GM12878 (cell line): Measurements from ENCODE around the gene MMP7. TPM values are rescaled to one million over a fixed set of nuclear protein-coding genes. Genes with fewer than 3 reads are reported as not detected.

Experiments used
- ATAC-seq: fragments of 200-7000 bp; cut with Tn5 transposase; 3 replicates; pipeline ENCODE4 v1.9.1; 2020; ENCODE audit warnings: mild to moderate bottlenecking, moderate library complexity
- BruUV-seq: library from RNA; stranded (reverse); fragments of 400-500 nt; replicated peaks from 2 replicates; lab custom pipeline; 2021; lab: Mats Ljungman, UMichigan
- CTCF ChIA-PET: fragments of 300-600 bp; sonication (Branson Sonifier 250); formaldehyde crosslinking; extraction: SDS; loops from one replicate; lab custom pipeline; 2021; ENCODE audit warnings: inconsistent platforms; lab: Yijun Ruan, JAX
- POLR2A ChIA-PET: fragments of 350-600 bp; formaldehyde crosslinking; extraction: SDS; loops from one replicate; lab custom pipeline; 2021; ENCODE audit warnings: inconsistent platforms; lab: Charles Lee
- RAD21 ChIA-PET: fragments of 300-600 bp; sonication (Branson Sonifier 250); formaldehyde crosslinking; loops from one replicate; lab custom pipeline; 2023; ENCODE audit warnings: antibody characterized with exemption; ENCODE audit not compliant: unreplicated experiment; lab: Charles Lee
- SMC1A ChIA-PET: fragments of 300-600 bp; sonication (Branson Sonifier 250); formaldehyde crosslinking; loops from one replicate; lab custom pipeline; 2023; ENCODE audit not compliant: unreplicated experiment, uncharacterized antibody; lab: Charles Lee
- DNase-seq: peaks from one replicate; pipeline ENCODE4 v3.0.0-alpha.2; 2011; ENCODE audit warnings: low read depth, low spot score
- FAIRE-seq: peaks from 3 replicates; lab custom pipeline; 2011; peaks lifted over from hg19 to GRCh38; lab: Jason Lieb, UNC
- H2AFZ ChIP-seq: 2 replicates; pipeline ENCODE4 v1.6.0; 2011; ENCODE audit warnings: low read depth, low read length, control low read depth; ENCODE audit not compliant: control insufficient read depth
- H3K27ac ChIP-seq: 2 replicates; pipeline ENCODE4 v1.5.1; 2011; ENCODE audit warnings: control low read depth; ENCODE audit not compliant: control insufficient read depth, insufficient read depth
- H3K27me3 ChIP-seq, 2 experiments: replicated peaks in 1 of 2; 2 replicates each; pipeline versions ENCODE4 v1.6.0 to v1.6.1; 2011; ENCODE audit warnings: low read length in 1 of 2; ENCODE audit not compliant: control insufficient read depth in 2 of 2, insufficient read depth in 2 of 2
- H3K36me3 ChIP-seq, 2 experiments: 2 replicates each; pipeline ENCODE4 v1.5.1; 2011; ENCODE audit warnings: low read length in 1 of 2; ENCODE audit not compliant: control insufficient read depth in 2 of 2, insufficient read depth in 2 of 2
- H3K4me1 ChIP-seq: 2 replicates; pipeline ENCODE4 v1.6.1; 2011; ENCODE audit warnings: mild to moderate bottlenecking, low read length, moderate library complexity, mixed read lengths; ENCODE audit not compliant: control insufficient read depth, insufficient read depth
- H3K4me2 ChIP-seq: 2 replicates; pipeline ENCODE4 v1.6.0; 2011; ENCODE audit warnings: control low read depth; ENCODE audit not compliant: control insufficient read depth, insufficient read depth
- H3K4me3 ChIP-seq: fragments of 200-600 bp; sonication (generic); 2 replicates; pipeline ENCODE4 v1.5.1; 2016
- H3K79me2 ChIP-seq: 2 replicates; pipeline ENCODE4 v1.6.0; 2011; ENCODE audit warnings: low read length; ENCODE audit not compliant: control insufficient read depth, insufficient read depth
- H3K9ac ChIP-seq: 2 replicates; pipeline ENCODE4 v1.8.0; 2011; ENCODE audit warnings: low read length, control low read depth, mixed read lengths; ENCODE audit not compliant: control insufficient read depth, insufficient read depth
- H3K9me3 ChIP-seq: replicated peaks from 3 replicates; pipeline ENCODE4 v1.5.1; 2011; ENCODE audit warnings: mild to moderate bottlenecking, low read length; ENCODE audit not compliant: control insufficient read depth, insufficient read depth
- H4K20me1 ChIP-seq: 2 replicates; pipeline ENCODE4 v1.6.0; 2011; ENCODE audit not compliant: control insufficient read depth, insufficient read depth
- BMI1 ChIP-seq: fragments of 450-650 bp; IDR thresholded peaks from 2 replicates; pipeline ENCODE4 v1.6.1; 2016; ENCODE audit warnings: mild to moderate bottlenecking, moderate library complexity, borderline replicate concordance
- EZH2 ChIP-seq: IDR thresholded peaks from 2 replicates; pipeline ENCODE4 v1.6.1; 2012; ENCODE audit warnings: low read depth, mild to moderate bottlenecking, control low read depth, inconsistent platforms, low read length, borderline replicate concordance; ENCODE audit not compliant: control insufficient read depth
- FOS ChIP-seq: IDR thresholded peaks from 3 replicates; pipeline ENCODE4 v1.6.1; 2011; ENCODE audit warnings: borderline replicate concordance; ENCODE audit not compliant: insufficient read length; ENCODE audit errors: extremely low read depth
- FOXM1 ChIP-seq: IDR thresholded peaks from 2 replicates; pipeline ENCODE4 v1.6.1; 2012; ENCODE audit warnings: low read depth, mild to moderate bottlenecking, inconsistent platforms, low read length, moderate library complexity
- HDGF ChIP-seq: fragments of 450-650 bp; IDR thresholded peaks from 2 replicates; pipeline ENCODE4 v1.6.1; 2016; ENCODE audit warnings: antibody characterized with exemption
- KAT2A ChIP-seq: conservative IDR thresholded peaks from 2 replicates; pipeline ENCODE4 v1.6.1; 2011; ENCODE audit warnings: low read depth, low read length; ENCODE audit not compliant: control insufficient read depth
- NFXL1 ChIP-seq: fragments of 450-650 bp; IDR thresholded peaks from 2 replicates; pipeline ENCODE4 v1.6.1; 2017; ENCODE audit warnings: antibody characterized with exemption, mild to moderate bottlenecking, borderline replicate concordance
- NR2F1 ChIP-seq: fragments of 450-650 bp; conservative IDR thresholded peaks from 2 replicates; pipeline ENCODE4 v1.6.1; 2017; ENCODE audit warnings: mild to moderate bottlenecking
- STAT1 ChIP-seq: fragments of 450-650 bp; conservative IDR thresholded peaks from 2 replicates; pipeline ENCODE4 v1.6.1; 2014; ENCODE audit warnings: antibody characterized with exemption, mild to moderate bottlenecking
- YBX1 ChIP-seq: fragments of 450-650 bp; IDR thresholded peaks from 2 replicates; pipeline ENCODE4 v1.6.1; 2016; ENCODE audit warnings: antibody characterized with exemption
- ZNF384 ChIP-seq: IDR thresholded peaks from 2 replicates; pipeline ENCODE4 v1.6.1; 2012; ENCODE audit warnings: low read depth, mild to moderate bottlenecking, low read length, improper control_type of control experiment, borderline replicate concordance
- WGBS: methylation state at CpG from one replicate; pipeline ENCODE4 v1.1.6; 2016; ENCODE audit warnings: low lambda C conversion rate; ENCODE audit not compliant: insufficient replicate concordance, insufficient coverage; ENCODE audit errors: missing lambda C conversion rate; 5-methylcytosine and 5-hydroxymethylcytosine counted together
- in situ Hi-C: fragments of 300-500 bp; cut with MboI; formaldehyde crosslinking; loops from 9 replicates; pipeline ENCODE4 v1.14.3; 2018; ENCODE audit warnings: mixed read lengths
- intact Hi-C: fragments of 100-400 bp; cut with micrococcal nuclease; formaldehyde crosslinking; loops from one replicate; pipeline ENCODE4 v1.14.2; 2022; ENCODE audit not compliant: unreplicated experiment
- polyA plus RNA-seq, 11 experiments: library from polyadenylated mRNA; depleted of rRNA in 4 of 11; unstranded in 6 of 11; stranded (reverse) in 5 of 11; fragments of >200 nt; fragmentation: Nextera tagmentation in 4 of 11; fragmentation: Illumina TruSeq in 1 of 11; extraction: Ambion mirVana in 4 of 11; extraction: Trizol in 1 of 11; gene quantifications; 1 replicate in 1 of 11; 2 replicates in 10 of 11; pipeline versions ENCODE4 v1.2.1 to v1.2.3, GENCODE V29; 2011 to 2016; ENCODE audit warnings: inconsistent platforms in 2 of 11, missing spikeins in 2 of 11, low read depth in 1 of 11
- total RNA-seq, 4 experiments: library from RNA; depleted of rRNA in 3 of 4; stranded (reverse); fragments of >200 nt in 3 of 4; fragmentation: Illumina TruSeq in 1 of 4; extraction: Trizol in 1 of 4; gene quantifications; 2 replicates each; pipeline versions ENCODE4 v1.2.1 to v1.2.3, GENCODE V29; 2013 to 2021
- TF ChIP-seq, protein P1 (sequence below): IDR thresholded peaks from 2 replicates; pipeline ENCODE4 v1.6.1; 2012; ENCODE audit warnings: low read depth, low read length, improper control_type of control experiment
- TF ChIP-seq, protein P2 (sequence below): fragments of 450-650 bp; formaldehyde crosslinking; IDR thresholded peaks from 2 replicates; pipeline ENCODE4 v1.4.0; 2022; ENCODE audit warnings: mild to moderate bottlenecking, moderate library complexity
- TF ChIP-seq, protein P3 (sequence below): fragments of 450-650 bp; formaldehyde crosslinking; IDR thresholded peaks from 2 replicates; pipeline ENCODE4 v1.4.0; 2020; ENCODE audit warnings: mild to moderate bottlenecking, moderate library complexity
- TF ChIP-seq, protein P4 (sequence below), 3 experiments: IDR thresholded peaks in 2 of 3; conservative IDR thresholded peaks in 1 of 3; 2 replicates each; pipeline ENCODE4 v1.5.1; 2011; ENCODE audit warnings: low read depth in 3 of 3, low read length in 3 of 3, mild to moderate bottlenecking in 3 of 3, control low read depth in 2 of 3, moderate library complexity in 2 of 3, inconsistent platforms in 1 of 3, mixed read lengths in 1 of 3; ENCODE audit not compliant: control insufficient read depth in 2 of 3, insufficient read depth in 1 of 3; ENCODE audit errors: extremely low read depth in 1 of 3

MMP7 gene
- total and polyA plus RNA-seq, 10 of the 15 experiments (the other 5 are each of a cell fraction or from before 2014, with no cell fraction given), result 0.63 to 18.0 (median 1.1) TPM

DNA sequence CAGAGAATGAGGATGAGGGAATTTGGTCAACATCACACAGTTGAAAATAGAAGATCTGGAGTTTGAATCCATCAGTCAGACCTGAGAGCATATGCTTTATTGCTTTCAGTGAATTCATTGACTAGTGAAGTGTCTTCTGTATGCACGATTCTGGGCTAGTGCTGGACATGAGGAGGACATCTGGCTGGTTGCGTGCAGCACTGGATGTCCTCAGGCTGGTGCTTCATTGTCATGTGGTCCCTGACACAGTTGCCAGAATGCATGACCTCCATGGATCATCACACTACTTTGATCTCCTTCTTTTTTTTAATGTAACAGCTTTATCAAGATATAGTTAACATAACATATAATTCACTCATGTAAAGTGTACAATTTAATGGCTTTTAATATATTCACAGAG lies 44.5 kb upstream of the MMP7 start:
- no peak overlapping the region for H3K4me2 ChIP-seq
- CTCF ChIA-PET, result interaction anchor here (0.7 to 4.9 kb wide), 5 partner anchors 10 to 38 kb away, joined by 3 to 19 read pairs (median 4); no protein-coding TSS in a partner anchor
- ATAC-seq, result no peak
- in situ Hi-C loops, result no loop called here
- H3K79me2 ChIP-seq, result no peaks in the 10 kb centered on the region
- H3K9ac ChIP-seq, result no peak overlapping the region
- no peak overlapping the region for H3K4me3 ChIP-seq
- no peaks in the 10 kb centered on the region; the same call in 1 of the 3 replicates for H3K9me3 ChIP-seq
- intact Hi-C loops, result no loop called here
- no TSS peak for BruUV-seq
- DNase-seq, result no peak
- H3K27me3 ChIP-seq, result no peaks in the 10 kb centered on the region
- RAD21 ChIA-PET, result interaction anchor here (1.0 to 2.4 kb wide), 5 partner anchors 11 to 123 kb away, joined by 3 to 11 read pairs (median 7); no protein-coding TSS in a partner anchor
- no peak overlapping the region for H2AFZ ChIP-seq
- SMC1A ChIA-PET, result interaction anchor here (0.7 to 17.3 kb wide), 10 partner anchors 10 to 184 kb away, joined by 3 to 322 read pairs (median 8); no protein-coding TSS in a partner anchor
- no peaks in the 10 kb centered on the region for H3K36me3 ChIP-seq
- H3K27ac ChIP-seq, result no peak overlapping the region
- H3K4me1 ChIP-seq, result 0 out of 2 replicates have a peak, but pooled peaks cover 4% of the 10 kb centered on the region
- POLR2A ChIA-PET, result interaction anchor here (1.0 to 1.2 kb wide), 3 partner anchors 11 to 23 kb away, joined by 3 to 6 read pairs (median 4); no protein-coding TSS in a partner anchor
- WGBS, result 95% methylated on average over 2 of the region's 2 CpGs
- no peak for FAIRE-seq
- H4K20me1 ChIP-seq, result no peaks in the 10 kb centered on the region
- TF ChIP-seq, protein P1, sequence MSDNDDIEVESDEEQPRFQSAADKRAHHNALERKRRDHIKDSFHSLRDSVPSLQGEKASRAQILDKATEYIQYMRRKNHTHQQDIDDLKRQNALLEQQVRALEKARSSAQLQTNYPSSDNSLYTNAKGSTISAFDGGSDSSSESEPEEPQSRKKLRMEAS, result no peak
- TF ChIP-seq ZNF384, result no peak
- no peak for TF ChIP-seq BMI1
- TF ChIP-seq, protein P2, sequence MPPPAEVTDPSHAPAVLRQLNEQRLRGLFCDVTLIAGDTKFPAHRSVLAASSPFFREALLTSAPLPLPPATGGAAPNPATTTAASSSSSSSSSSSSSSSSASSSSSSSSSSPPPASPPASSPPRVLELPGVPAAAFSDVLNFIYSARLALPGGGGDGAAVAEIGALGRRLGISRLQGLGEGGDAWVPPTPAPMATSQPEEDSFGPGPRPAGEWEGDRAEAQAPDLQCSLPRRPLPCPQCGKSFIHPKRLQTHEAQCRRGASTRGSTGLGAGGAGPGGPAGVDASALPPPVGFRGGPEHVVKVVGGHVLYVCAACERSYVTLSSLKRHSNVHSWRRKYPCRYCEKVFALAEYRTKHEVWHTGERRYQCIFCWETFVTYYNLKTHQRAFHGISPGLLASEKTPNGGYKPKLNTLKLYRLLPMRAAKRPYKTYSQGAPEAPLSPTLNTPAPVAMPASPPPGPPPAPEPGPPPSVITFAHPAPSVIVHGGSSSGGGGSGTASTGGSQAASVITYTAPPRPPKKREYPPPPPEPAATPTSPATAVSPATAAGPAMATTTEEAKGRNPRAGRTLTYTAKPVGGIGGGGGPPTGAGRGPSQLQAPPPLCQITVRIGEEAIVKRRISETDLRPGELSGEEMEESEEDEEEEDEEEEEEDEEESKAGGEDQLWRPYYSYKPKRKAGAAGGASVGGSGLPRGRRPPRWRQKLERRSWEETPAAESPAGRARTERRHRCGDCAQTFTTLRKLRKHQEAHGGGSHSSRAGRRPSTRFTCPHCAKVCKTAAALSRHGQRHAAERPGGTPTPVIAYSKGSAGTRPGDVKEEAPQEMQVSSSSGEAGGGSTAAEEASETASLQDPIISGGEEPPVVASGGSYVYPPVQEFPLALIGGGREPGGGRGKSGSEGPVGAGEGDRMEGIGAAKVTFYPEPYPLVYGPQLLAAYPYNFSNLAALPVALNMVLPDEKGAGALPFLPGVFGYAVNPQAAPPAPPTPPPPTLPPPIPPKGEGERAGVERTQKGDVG (CRISPR knock-in tag), result no peak
- no peak for TF ChIP-seq NR2F1
- no peak for TF ChIP-seq FOS
- no peak for TF ChIP-seq NFXL1
- TF ChIP-seq, protein P3, sequence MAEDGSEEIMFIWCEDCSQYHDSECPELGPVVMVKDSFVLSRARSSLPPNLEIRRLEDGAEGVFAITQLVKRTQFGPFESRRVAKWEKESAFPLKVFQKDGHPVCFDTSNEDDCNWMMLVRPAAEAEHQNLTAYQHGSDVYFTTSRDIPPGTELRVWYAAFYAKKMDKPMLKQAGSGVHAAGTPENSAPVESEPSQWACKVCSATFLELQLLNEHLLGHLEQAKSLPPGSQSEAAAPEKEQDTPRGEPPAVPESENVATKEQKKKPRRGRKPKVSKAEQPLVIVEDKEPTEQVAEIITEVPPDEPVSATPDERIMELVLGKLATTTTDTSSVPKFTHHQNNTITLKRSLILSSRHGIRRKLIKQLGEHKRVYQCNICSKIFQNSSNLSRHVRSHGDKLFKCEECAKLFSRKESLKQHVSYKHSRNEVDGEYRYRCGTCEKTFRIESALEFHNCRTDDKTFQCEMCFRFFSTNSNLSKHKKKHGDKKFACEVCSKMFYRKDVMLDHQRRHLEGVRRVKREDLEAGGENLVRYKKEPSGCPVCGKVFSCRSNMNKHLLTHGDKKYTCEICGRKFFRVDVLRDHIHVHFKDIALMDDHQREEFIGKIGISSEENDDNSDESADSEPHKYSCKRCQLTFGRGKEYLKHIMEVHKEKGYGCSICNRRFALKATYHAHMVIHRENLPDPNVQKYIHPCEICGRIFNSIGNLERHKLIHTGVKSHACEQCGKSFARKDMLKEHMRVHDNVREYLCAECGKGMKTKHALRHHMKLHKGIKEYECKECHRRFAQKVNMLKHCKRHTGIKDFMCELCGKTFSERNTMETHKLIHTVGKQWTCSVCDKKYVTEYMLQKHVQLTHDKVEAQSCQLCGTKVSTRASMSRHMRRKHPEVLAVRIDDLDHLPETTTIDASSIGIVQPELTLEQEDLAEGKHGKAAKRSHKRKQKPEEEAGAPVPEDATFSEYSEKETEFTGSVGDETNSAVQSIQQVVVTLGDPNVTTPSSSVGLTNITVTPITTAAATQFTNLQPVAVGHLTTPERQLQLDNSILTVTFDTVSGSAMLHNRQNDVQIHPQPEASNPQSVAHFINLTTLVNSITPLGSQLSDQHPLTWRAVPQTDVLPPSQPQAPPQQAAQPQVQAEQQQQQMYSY (CRISPR knock-in tag), result no peak
- no peak for TF ChIP-seq EZH2
- TF ChIP-seq YBX1, result no peak
- no peak for TF ChIP-seq FOXM1
- TF ChIP-seq KAT2A, result no peak
- TF ChIP-seq HDGF, result no peak
- TF ChIP-seq, protein P4, sequence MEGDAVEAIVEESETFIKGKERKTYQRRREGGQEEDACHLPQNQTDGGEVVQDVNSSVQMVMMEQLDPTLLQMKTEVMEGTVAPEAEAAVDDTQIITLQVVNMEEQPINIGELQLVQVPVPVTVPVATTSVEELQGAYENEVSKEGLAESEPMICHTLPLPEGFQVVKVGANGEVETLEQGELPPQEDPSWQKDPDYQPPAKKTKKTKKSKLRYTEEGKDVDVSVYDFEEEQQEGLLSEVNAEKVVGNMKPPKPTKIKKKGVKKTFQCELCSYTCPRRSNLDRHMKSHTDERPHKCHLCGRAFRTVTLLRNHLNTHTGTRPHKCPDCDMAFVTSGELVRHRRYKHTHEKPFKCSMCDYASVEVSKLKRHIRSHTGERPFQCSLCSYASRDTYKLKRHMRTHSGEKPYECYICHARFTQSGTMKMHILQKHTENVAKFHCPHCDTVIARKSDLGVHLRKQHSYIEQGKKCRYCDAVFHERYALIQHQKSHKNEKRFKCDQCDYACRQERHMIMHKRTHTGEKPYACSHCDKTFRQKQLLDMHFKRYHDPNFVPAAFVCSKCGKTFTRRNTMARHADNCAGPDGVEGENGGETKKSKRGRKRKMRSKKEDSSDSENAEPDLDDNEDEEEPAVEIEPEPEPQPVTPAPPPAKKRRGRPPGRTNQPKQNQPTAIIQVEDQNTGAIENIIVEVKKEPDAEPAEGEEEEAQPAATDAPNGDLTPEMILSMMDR (IDR thresholded peaks at IDR 0.05 in 2 of 3, conservative IDR thresholded peaks at IDR 0.05 in 1 of 3; ENCODE audit: control insufficient read depth in 2 of 3, extremely low read depth in 1 of 3, insufficient read depth in 1 of 3, low read depth in 3 of 3, low read length in 3 of 3), result no peak
- TF ChIP-seq STAT1, result no peak
